Smooth muscle cell (in vitro differentiated cells): ENCODE results near the gene C1orf216. TPM values are rescaled to one million over a fixed set of nuclear protein-coding genes. Genes with fewer than 3 reads are reported as not detected.

ENCODE experiments used
- DNase-seq: peaks from one replicate; lab custom pipeline; 2025; ENCODE audit not compliant: unreplicated experiment; lab: John Stamatoyannopoulos, UW
- H2AFZ ChIP-seq: fragments of 200-600 bp; sonication (generic); 2 replicates; pipeline ENCODE4 v1.6.0; 2016; ENCODE audit warnings: antibody characterized with exemption, low read depth, mild to moderate bottlenecking
- H3F3A ChIP-seq: fragments of 200-600 bp; sonication (generic); 2 replicates; pipeline ENCODE4 v1.6.0; 2017; ENCODE audit warnings: antibody characterized with exemption, low read depth
- H3K27ac ChIP-seq: fragments of 200-600 bp; sonication (generic); 2 replicates; pipeline ENCODE4 v1.5.1; 2016; ENCODE audit warnings: low read depth, mild to moderate bottlenecking
- H3K27me3 ChIP-seq: fragments of 200-600 bp; sonication (generic); 2 replicates; pipeline ENCODE4 v1.6.1; 2016; ENCODE audit warnings: low read depth, mild to moderate bottlenecking
- H3K36me3 ChIP-seq: fragments of 200-600 bp; sonication (generic); 2 replicates; pipeline ENCODE4 v1.5.1; 2016; ENCODE audit warnings: low read depth
- H3K4me1 ChIP-seq: fragments of 200-600 bp; sonication (generic); 2 replicates; pipeline ENCODE4 v1.5.1; 2016; ENCODE audit warnings: low read depth
- H3K4me2 ChIP-seq: fragments of 200-600 bp; sonication (generic); 2 replicates; pipeline ENCODE4 v1.6.0; 2016; ENCODE audit warnings: mild to moderate bottlenecking
- H3K4me3 ChIP-seq: fragments of 200-600 bp; sonication (generic); 2 replicates; pipeline ENCODE4 v1.5.1; 2016; ENCODE audit warnings: mild to moderate bottlenecking
- H3K79me2 ChIP-seq: fragments of 200-600 bp; sonication (generic); 2 replicates; pipeline ENCODE4 v1.6.0; 2016; ENCODE audit warnings: low read depth, mild to moderate bottlenecking
- H3K9ac ChIP-seq: fragments of 200-600 bp; sonication (generic); 2 replicates; pipeline ENCODE4 v1.6.0; 2016; ENCODE audit warnings: low read depth
- H3K9me3 ChIP-seq: fragments of 200-600 bp; sonication (generic); replicated peaks from 2 replicates; pipeline ENCODE4 v1.5.1; 2016; ENCODE audit warnings: low read depth
- H4K20me1 ChIP-seq: fragments of 200-600 bp; sonication (generic); 2 replicates; pipeline ENCODE4 v1.6.0; 2016; ENCODE audit warnings: low read depth
- CTCF ChIP-seq: fragments of 200-600 bp; sonication (generic); IDR thresholded peaks from 2 replicates; pipeline ENCODE4 v1.5.1; 2017; ENCODE audit warnings: borderline replicate concordance, mild to moderate bottlenecking, antibody characterized with exemption; ENCODE audit not compliant: insufficient read depth, poor library complexity, severe bottlenecking
- WGBS: methylation state at CpG from one replicate; pipeline ENCODE4 v1.1.7; 2016; ENCODE audit warnings: low lambda C conversion rate; 5-methylcytosine and 5-hydroxymethylcytosine counted together
- polyA plus RNA-seq: library from polyadenylated mRNA; unstranded; fragments of >200 nt; fragmentation: Nextera tagmentation; extraction: Ambion mirVana; gene quantifications from 2 replicates; pipeline ENCODE4 v1.2.1, GENCODE V29; 2016
- total RNA-seq: library from RNA; depleted of rRNA; stranded (reverse); fragments of >200 nt; gene quantifications from 2 replicates; pipeline ENCODE4 v1.2.3, GENCODE V29; 2014

C1orf216 gene
- total and polyA plus RNA-seq, 2 experiments from 2014 or later = 7.5 to 9.4 TPM

- Histone ChIP-seq H3K4me3 (no peak overlapping the region), H3K9me3 (no peaks in the 10 kb centered on the region), H3K79me2 (no peaks in the 10 kb centered on the region), H3K27me3 (no peaks in the 10 kb centered on the region), H3K27ac (no peak overlapping the region), H3K4me2 (no peak overlapping the region), H4K20me1 (no peaks in the 10 kb centered on the region), H3K4me1 (no peaks in the 10 kb centered on the region), H3K36me3 (no peaks in the 10 kb centered on the region), H2AFZ (no peak overlapping the region), H3F3A (no peaks in the 10 kb centered on the region), H3K9ac (no peak overlapping the region)
- DNase-seq = no peak
- TF ChIP-seq CTCF = peak; percentile 83
- WGBS = 64% methylated on average over 11 of the region's 11 CpGs
Measured at GRCh38 chr1:35726450-35727433, 8.1 kb upstream of the C1orf216 start.

DNA sequence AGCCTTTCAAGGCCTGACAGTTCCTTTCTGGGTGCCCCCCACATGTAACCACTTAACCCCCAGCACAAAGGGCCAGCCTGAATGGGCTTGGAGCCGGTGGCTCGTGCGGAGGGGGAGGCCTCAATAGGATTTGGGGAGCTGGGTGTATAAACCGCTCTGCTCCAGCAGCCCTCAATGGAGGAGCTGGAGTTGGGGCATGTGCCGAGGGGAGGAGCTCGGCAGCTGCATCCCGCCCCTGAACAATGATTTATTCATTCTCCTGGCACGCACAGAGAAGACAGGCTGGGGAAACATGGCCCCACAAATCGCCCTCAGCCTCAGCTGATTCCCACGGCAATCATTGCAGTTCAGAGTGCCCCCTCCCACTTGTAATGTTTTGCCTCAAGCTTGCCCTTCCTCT, 6.9 kb upstream of the C1orf216 start:
- DNase-seq = no peak
- no peak for TF ChIP-seq CTCF
- no peaks in the 10 kb centered on the region for H3K27me3 ChIP-seq
- H3K4me1 ChIP-seq = no peaks in the 10 kb centered on the region
- no peaks in the 10 kb centered on the region for H3K36me3 ChIP-seq
- H4K20me1 ChIP-seq = no peaks in the 10 kb centered on the region
- H3K79me2 ChIP-seq = no peaks in the 10 kb centered on the region
- H3K4me3 ChIP-seq = no peak overlapping the region
- H3F3A ChIP-seq = no peaks in the 10 kb centered on the region
- H3K27ac ChIP-seq = no peak overlapping the region
- no peak overlapping the region for H2AFZ ChIP-seq
- H3K9ac ChIP-seq = no peak overlapping the region
- WGBS = 88% methylated on average over 10 of the region's 10 CpGs
- H3K9me3 ChIP-seq = no peaks in the 10 kb centered on the region
- H3K4me2 ChIP-seq = no peak overlapping the region

DNA sequence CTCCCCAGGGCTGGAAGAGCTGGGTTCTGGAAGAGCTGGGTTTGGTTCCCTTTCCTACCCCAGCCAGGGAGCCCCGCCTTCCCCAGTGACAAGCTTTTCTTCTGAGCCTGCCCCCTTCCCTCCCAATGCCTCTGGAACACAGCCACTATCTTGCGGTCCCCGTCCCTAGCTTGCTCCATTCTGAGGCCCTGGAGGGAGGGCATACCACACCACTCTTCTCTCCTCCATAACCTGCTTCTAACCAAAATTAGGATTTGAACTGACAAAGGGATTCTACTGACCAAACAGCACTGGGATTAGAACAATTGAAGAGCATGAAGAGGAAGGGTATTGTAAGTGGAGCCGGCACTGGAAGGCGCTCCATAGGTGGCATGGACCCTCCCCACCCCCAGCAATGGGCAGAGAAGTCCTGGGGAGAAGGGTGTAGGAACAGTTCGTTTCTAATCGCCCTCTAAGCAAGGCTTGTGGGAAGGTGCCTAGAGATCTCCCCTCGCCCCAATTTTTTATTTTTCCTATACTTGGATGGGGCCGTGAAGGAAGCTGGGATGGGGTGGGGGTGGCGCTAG, 690 bp downstream of the C1orf216 start:
- peak overlapping the region; percentile 98 for H2AFZ ChIP-seq
- peaks cover 9% of the 10 kb centered on the region for H3K4me1 ChIP-seq
- peak overlapping the region; percentile 72 for H3K9ac ChIP-seq
- H3K27ac ChIP-seq = peak overlapping the region; percentile 61
- peak; percentile 26 for DNase-seq
- peaks cover 48% of the 10 kb centered on the region for H4K20me1 ChIP-seq
- H3K4me3 ChIP-seq = peak overlapping the region; percentile 68
- H3K79me2 ChIP-seq = peaks cover 25% of the 10 kb centered on the region
- WGBS = 6% methylated on average over 10 of the region's 10 CpGs
- peak overlapping the region; percentile 98 for H3K4me2 ChIP-seq
- no peaks in the 10 kb centered on the region for H3K9me3 ChIP-seq
- no peak for TF ChIP-seq CTCF
- H3K27me3 ChIP-seq = no peaks in the 10 kb centered on the region
- H3K36me3 ChIP-seq = no peaks in the 10 kb centered on the region
- peaks cover 3% of the 10 kb centered on the region for H3F3A ChIP-seq
